ENCODE measurements around the gene XPO6.

XPO6 gene

GRCh38 chr16:28205974-28206373, 5.8 kb downstream of the XPO6 start:
- no peak overlapping the region for H3K9ac ChIP-seq (ENCODE audit: low read length)
- H3K9me3 ChIP-seq (ENCODE audit: control insufficient read depth, low read length), result no peaks in the 10 kb centered on the region
- H3K4me1 ChIP-seq (ENCODE audit: control insufficient read depth, insufficient read depth, low read length), result peaks cover 14% of the 10 kb centered on the region
- peaks cover 16% of the 10 kb centered on the region for H3K36me3 ChIP-seq (ENCODE audit: control insufficient read depth, insufficient read depth, low read length)
- H3K4me3 ChIP-seq (ENCODE audit: low read length), result no peak overlapping the region
- H3K27me3 ChIP-seq (ENCODE audit: control insufficient read depth, insufficient read depth, low read length), result no peaks in the 10 kb centered on the region

GRCh38 chr16:28205117-28205899, 6.5 kb downstream of the XPO6 start:
- Histone ChIP-seq H3K9ac (ENCODE audit: low read length) (no peak overlapping the region), H3K27me3 (ENCODE audit: control insufficient read depth, insufficient read depth, low read length) (no peaks in the 10 kb centered on the region), H3K4me3 (ENCODE audit: low read length) (no peak overlapping the region), H3K9me3 (ENCODE audit: control insufficient read depth, low read length) (no peaks in the 10 kb centered on the region), H3K36me3 (ENCODE audit: control insufficient read depth, insufficient read depth, low read length) (peaks cover 16% of the 10 kb centered on the region), H3K4me1 (ENCODE audit: control insufficient read depth, insufficient read depth, low read length) (peaks cover 10% of the 10 kb centered on the region)

- peaks cover 16% of the 10 kb centered on the region for H3K36me3 ChIP-seq (ENCODE audit: control insufficient read depth, insufficient read depth, low read length)
- peaks cover 10% of the 10 kb centered on the region for H3K4me1 ChIP-seq (ENCODE audit: control insufficient read depth, insufficient read depth, low read length)
Measured at GRCh38 chr16:28204622-28205021, 7.1 kb downstream of the XPO6 start.

GRCh38 chr16:28204204-28204603, 7.6 kb downstream of the XPO6 start:
- no peaks in the 10 kb centered on the region for H3K27me3 ChIP-seq (ENCODE audit: control insufficient read depth, insufficient read depth, low read length)
- no peak overlapping the region for H3K4me3 ChIP-seq (ENCODE audit: low read length)
- H3K36me3 ChIP-seq (ENCODE audit: control insufficient read depth, insufficient read depth, low read length), result peaks cover 16% of the 10 kb centered on the region
- no peak overlapping the region for H3K9ac ChIP-seq (ENCODE audit: low read length)
- no peaks in the 10 kb centered on the region for H3K9me3 ChIP-seq (ENCODE audit: control insufficient read depth, low read length)
- peaks cover 10% of the 10 kb centered on the region for H3K4me1 ChIP-seq (ENCODE audit: control insufficient read depth, insufficient read depth, low read length)

More at GRCh38 chr16:28204622-28205021, 7.1 kb downstream of the XPO6 start:
- Histone ChIP-seq H3K9me3 (ENCODE audit: control insufficient read depth, low read length) (no peaks in the 10 kb centered on the region), H3K4me3 (ENCODE audit: low read length) (no peak overlapping the region), H3K9ac (ENCODE audit: low read length) (no peak overlapping the region), H3K27me3 (ENCODE audit: control insufficient read depth, insufficient read depth, low read length) (no peaks in the 10 kb centered on the region)

GRCh38 chr16:28202147-28202746, 9.5 kb downstream of the XPO6 start:
- H3K27me3 ChIP-seq (ENCODE audit: control insufficient read depth, insufficient read depth, low read length), result no peaks in the 10 kb centered on the region
- no peaks in the 10 kb centered on the region for H3K4me1 ChIP-seq (ENCODE audit: control insufficient read depth, insufficient read depth, low read length)
- no peaks in the 10 kb centered on the region for H3K9me3 ChIP-seq (ENCODE audit: control insufficient read depth, low read length)
- no peak overlapping the region for H3K9ac ChIP-seq (ENCODE audit: low read length)
- H3K36me3 ChIP-seq (ENCODE audit: control insufficient read depth, insufficient read depth, low read length), result peaks cover 9% of the 10 kb centered on the region
- H3K4me3 ChIP-seq (ENCODE audit: low read length), result no peak overlapping the region

- Histone ChIP-seq H3K9ac (ENCODE audit: low read length) (no peak overlapping the region), H3K4me3 (ENCODE audit: low read length) (no peak overlapping the region), H3K36me3 (ENCODE audit: control insufficient read depth, insufficient read depth, low read length) (peaks cover 9% of the 10 kb centered on the region), H3K27me3 (ENCODE audit: control insufficient read depth, insufficient read depth, low read length) (no peaks in the 10 kb centered on the region), H3K4me1 (ENCODE audit: control insufficient read depth, insufficient read depth, low read length) (no peaks in the 10 kb centered on the region), H3K9me3 (ENCODE audit: control insufficient read depth, low read length) (no peaks in the 10 kb centered on the region)
Measured at GRCh38 chr16:28200661-28201060, 11.1 kb downstream of the XPO6 start.

GRCh38 chr16:28196387-28196987, 15.3 kb downstream of the XPO6 start:
- Histone ChIP-seq H3K36me3 (ENCODE audit: control insufficient read depth, insufficient read depth, low read length) (peaks cover 5% of the 10 kb centered on the region), H3K9ac (ENCODE audit: low read length) (no peak overlapping the region), H3K27me3 (ENCODE audit: control insufficient read depth, insufficient read depth, low read length) (no peaks in the 10 kb centered on the region), H3K9me3 (ENCODE audit: control insufficient read depth, low read length) (no peaks in the 10 kb centered on the region), H3K4me1 (ENCODE audit: control insufficient read depth, insufficient read depth, low read length) (peaks cover 13% of the 10 kb centered on the region), H3K4me3 (ENCODE audit: low read length) (no peak overlapping the region)

- H3K9me3 ChIP-seq (ENCODE audit: control insufficient read depth, low read length), result no peaks in the 10 kb centered on the region
- no peak overlapping the region for H3K9ac ChIP-seq (ENCODE audit: low read length)
- peaks cover 5% of the 10 kb centered on the region for H3K36me3 ChIP-seq (ENCODE audit: control insufficient read depth, insufficient read depth, low read length)
- no peaks in the 10 kb centered on the region for H3K27me3 ChIP-seq (ENCODE audit: control insufficient read depth, insufficient read depth, low read length)
- H3K4me1 ChIP-seq (ENCODE audit: control insufficient read depth, insufficient read depth, low read length), result peaks cover 13% of the 10 kb centered on the region
- no peak overlapping the region for H3K4me3 ChIP-seq (ENCODE audit: low read length)
Measured at GRCh38 chr16:28195859-28196258, 15.9 kb downstream of the XPO6 start.

GRCh38 chr16:28193530-28194423, 18.0 kb downstream of the XPO6 start:
- H3K27me3 ChIP-seq (ENCODE audit: control insufficient read depth, insufficient read depth, low read length), result no peaks in the 10 kb centered on the region
- H3K4me3 ChIP-seq (ENCODE audit: low read length), result no peak overlapping the region
- H3K4me1 ChIP-seq (ENCODE audit: control insufficient read depth, insufficient read depth, low read length), result peaks cover 18% of the 10 kb centered on the region
- no peak overlapping the region for H3K9ac ChIP-seq (ENCODE audit: low read length)
- H3K9me3 ChIP-seq (ENCODE audit: control insufficient read depth, low read length), result no peaks in the 10 kb centered on the region
- peaks cover 5% of the 10 kb centered on the region for H3K36me3 ChIP-seq (ENCODE audit: control insufficient read depth, insufficient read depth, low read length)

- Histone ChIP-seq H3K27me3 (ENCODE audit: control insufficient read depth, insufficient read depth, low read length) (no peaks in the 10 kb centered on the region), H3K36me3 (ENCODE audit: control insufficient read depth, insufficient read depth, low read length) (peaks cover 5% of the 10 kb centered on the region), H3K9ac (ENCODE audit: low read length) (no peak overlapping the region), H3K9me3 (ENCODE audit: control insufficient read depth, low read length) (no peaks in the 10 kb centered on the region), H3K4me1 (ENCODE audit: control insufficient read depth, insufficient read depth, low read length) (peaks cover 18% of the 10 kb centered on the region), H3K4me3 (ENCODE audit: low read length) (no peak overlapping the region)
Measured at GRCh38 chr16:28192806-28193529, 18.8 kb downstream of the XPO6 start.

GRCh38 chr16:28191364-28191960, 20.3 kb downstream of the XPO6 start:
- Histone ChIP-seq H3K9ac (ENCODE audit: low read length) (no peak overlapping the region), H3K27me3 (ENCODE audit: control insufficient read depth, insufficient read depth, low read length) (no peaks in the 10 kb centered on the region), H3K4me3 (ENCODE audit: low read length) (no peak overlapping the region), H3K9me3 (ENCODE audit: control insufficient read depth, low read length) (no peaks in the 10 kb centered on the region), H3K36me3 (ENCODE audit: control insufficient read depth, insufficient read depth, low read length) (peaks cover 5% of the 10 kb centered on the region), H3K4me1 (ENCODE audit: control insufficient read depth, insufficient read depth, low read length) (peaks cover 18% of the 10 kb centered on the region)
